Spleen (tissue), 7 donors: ENCODE measurements around the gene KCNT1.

ENCODE experiments used
- CTCF ChIP-seq, 11 experiments: fragments of 200-600 bp in 7 of 11; fragments of 450-650 bp in 4 of 11; sonication (generic) in 4 of 11; IDR thresholded peaks in 8 of 11; conservative IDR thresholded peaks in 3 of 11; 1 replicate in 7 of 11; 2 replicates in 4 of 11; pipeline versions ENCODE4 v1.4.0 to v1.8.0; 2016 to 2021; ENCODE audit warnings: antibody characterized with exemption in 11 of 11, inconsistent platforms in 4 of 11, mild to moderate bottlenecking in 1 of 11
- POLR2A ChIP-seq, 3 donors: fragments of 450-650 bp; IDR thresholded peaks; one replicate each; pipeline ENCODE4 v1.5.1; 2017; ENCODE audit warnings: antibody characterized with exemption in 3 of 3, mild to moderate bottlenecking in 1 of 3
- POLR2AphosphoS5 ChIP-seq, 3 donors: sonication (generic); formaldehyde crosslinking; IDR thresholded peaks; one replicate each; pipeline ENCODE4 v1.5.1; 2017; ENCODE audit warnings: antibody characterized with exemption in 3 of 3
- donor health status: DM: no; HTN: no; CAD: no; lungs with moderate emphysema.
- donor health status: DM: no; HTN: no; CAD: no.
- donor health status: DM: no; HTN: no; CAD: no.

- TF ChIP-seq CTCF (IDR thresholded peaks at IDR 0.05 in 8 of 11, conservative IDR thresholded peaks at IDR 0.05 in 3 of 11) (no peak), POLR2A (IDR thresholded peaks at IDR 0.05) (no peak), POLR2AphosphoS5 (IDR thresholded peaks at IDR 0.05) (no peak)
Measured at GRCh38 chr9:135736979-135737839, 35.2 kb downstream of the KCNT1 start.
